Gastrocnemius medialis (tissue), 4 donors: ENCODE measurements around the gene KLHL33.

Experiments
- CTCF ChIP-seq, 5 experiments: fragments of 450-650 bp in 3 of 5; fragments of 200-600 bp in 2 of 5; sonication (generic) in 2 of 5; IDR thresholded peaks in 4 of 5; conservative IDR thresholded peaks in 1 of 5; 1 replicate in 4 of 5; 2 replicates in 1 of 5; pipeline ENCODE4 v1.5.1; 2016 to 2019; ENCODE audit warnings: antibody characterized with exemption in 5 of 5, mild to moderate bottlenecking in 3 of 5, moderate library complexity in 3 of 5
- POLR2A ChIP-seq, 2 donors: fragments of 450-650 bp; IDR thresholded peaks; one replicate each; pipeline ENCODE4 v1.6.1; 2017; ENCODE audit warnings: antibody characterized with exemption in 2 of 2, mild to moderate bottlenecking in 2 of 2, moderate library complexity in 2 of 2

DNA sequence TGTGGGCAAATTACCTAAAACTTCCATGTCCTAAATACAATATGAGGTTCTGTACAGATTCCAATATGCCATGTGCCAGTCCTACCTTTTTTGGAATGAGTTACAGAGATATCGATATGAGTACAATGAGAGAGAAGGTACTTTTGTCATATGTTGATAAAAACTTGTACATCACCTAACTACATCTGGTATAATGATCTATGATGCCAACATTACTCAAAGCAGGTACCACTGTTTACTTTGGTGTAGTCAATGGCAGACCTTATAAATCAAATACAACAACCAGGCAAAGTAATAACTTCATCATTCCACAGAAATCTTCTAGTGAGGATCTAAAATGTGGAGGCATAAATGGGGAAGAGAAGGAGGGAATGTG lies 35.4 kb downstream of the KLHL33 start:
- TF ChIP-seq CTCF (IDR thresholded peaks at IDR 0.05 in 4 of 5, conservative IDR thresholded peaks at IDR 0.05 in 1 of 5) (no peak), POLR2A (IDR thresholded peaks at IDR 0.05) (no peak)
